Astrocyte (in vitro differentiated cells and primary cell): ENCODE measurements around the gene FAM98B. TPM values are rescaled to one million over a fixed set of nuclear protein-coding genes. Genes with fewer than 3 reads are reported as not detected.

ENCODE experiments used
- DNase-seq: peaks from one replicate; pipeline ENCODE4 v3.0.0-alpha.2; 2010; ENCODE audit warnings: low read depth
- FAIRE-seq: peaks from 2 replicates; lab custom pipeline; 2011; peaks lifted over from hg19 to GRCh38; lab: Jason Lieb, UNC
- H2AFZ ChIP-seq: 2 replicates; pipeline ENCODE4 v1.6.0; 2012; ENCODE audit warnings: low read depth, low read length, inconsistent platforms
- H3K27ac ChIP-seq: 2 replicates; pipeline ENCODE4 v1.5.1; 2011; ENCODE audit warnings: low read depth, low read length, inconsistent platforms
- H3K27me3 ChIP-seq: 2 replicates; pipeline ENCODE4 v1.6.0; 2011; ENCODE audit warnings: low read length, inconsistent platforms; ENCODE audit not compliant: insufficient read depth
- H3K36me3 ChIP-seq: 2 replicates; pipeline ENCODE4 v1.5.1; 2011; ENCODE audit warnings: low read length, inconsistent platforms; ENCODE audit not compliant: insufficient read depth
- H3K4me1 ChIP-seq: 2 replicates; pipeline ENCODE4 v1.5.1; 2011; ENCODE audit warnings: low read length, inconsistent platforms; ENCODE audit not compliant: insufficient read depth
- H3K4me2 ChIP-seq: 2 replicates; pipeline ENCODE4 v1.6.0; 2012; ENCODE audit warnings: low read length, inconsistent platforms
- H3K4me3 ChIP-seq: 2 replicates; pipeline ENCODE4 v1.5.1; 2011; ENCODE audit warnings: low read depth, mild to moderate bottlenecking, low read length, inconsistent platforms; ENCODE audit not compliant: insufficient read depth
- H3K79me2 ChIP-seq: 2 replicates; pipeline ENCODE4 v1.6.0; 2012; ENCODE audit warnings: mild to moderate bottlenecking, low read length, inconsistent platforms; ENCODE audit not compliant: insufficient read depth
- H3K9ac ChIP-seq: 2 replicates; pipeline ENCODE4 v1.6.0; 2012; ENCODE audit warnings: mild to moderate bottlenecking, low read length, inconsistent platforms
- H3K9me3 ChIP-seq: 2 replicates; pipeline ENCODE4 v1.5.1; 2012; ENCODE audit warnings: low read depth, mild to moderate bottlenecking, low read length, inconsistent platforms; ENCODE audit not compliant: insufficient read depth
- H4K20me1 ChIP-seq: 2 replicates; pipeline ENCODE4 v1.6.0; 2012; ENCODE audit warnings: low read length, inconsistent platforms; ENCODE audit not compliant: insufficient read depth
- H3K27ac Mint-ChIP-seq: one replicate; pipeline ENCODE4 v1.8.0; 2021; ENCODE audit warnings: mild to moderate bottlenecking, mixed read lengths; ENCODE audit not compliant: unreplicated experiment
- H3K27me3 Mint-ChIP-seq: one replicate; pipeline ENCODE4 v1.8.0; 2021; ENCODE audit warnings: low read depth, mixed read lengths; ENCODE audit not compliant: unreplicated experiment
- H3K36me3 Mint-ChIP-seq: one replicate; pipeline ENCODE4 v1.8.0; 2021; ENCODE audit warnings: low read depth, mixed read lengths; ENCODE audit not compliant: unreplicated experiment
- H3K4me1 Mint-ChIP-seq: one replicate; pipeline ENCODE4 v1.8.0; 2021; ENCODE audit warnings: low read depth, mixed read lengths; ENCODE audit not compliant: unreplicated experiment
- H3K4me3 Mint-ChIP-seq: one replicate; pipeline ENCODE4 v1.8.0; 2021; ENCODE audit warnings: mild to moderate bottlenecking, moderate library complexity, mixed read lengths; ENCODE audit not compliant: unreplicated experiment
- H3K9me3 Mint-ChIP-seq: one replicate; pipeline ENCODE4 v1.8.0; 2021; ENCODE audit warnings: mild to moderate bottlenecking, mixed read lengths; ENCODE audit not compliant: unreplicated experiment
- EZH2 ChIP-seq: IDR thresholded peaks from 2 replicates; pipeline ENCODE4 v1.6.1; 2012; ENCODE audit warnings: mild to moderate bottlenecking, low read length, inconsistent platforms; ENCODE audit not compliant: insufficient read depth
- total RNA-seq: library from RNA; stranded (reverse); gene quantifications from 2 replicates; pipeline ENCODE4 v1.2.1, GENCODE V29; 2021
- TF ChIP-seq, protein P1 (sequence below): IDR thresholded peaks from 2 replicates; pipeline ENCODE4 v1.5.1; 2011; ENCODE audit warnings: low read depth, mild to moderate bottlenecking, inconsistent platforms, low read length, moderate library complexity; ENCODE audit not compliant: insufficient read depth

The FAM98B gene
- total RNA-seq, 1 donor from 2014 or later: 21.6 TPM

DNA sequence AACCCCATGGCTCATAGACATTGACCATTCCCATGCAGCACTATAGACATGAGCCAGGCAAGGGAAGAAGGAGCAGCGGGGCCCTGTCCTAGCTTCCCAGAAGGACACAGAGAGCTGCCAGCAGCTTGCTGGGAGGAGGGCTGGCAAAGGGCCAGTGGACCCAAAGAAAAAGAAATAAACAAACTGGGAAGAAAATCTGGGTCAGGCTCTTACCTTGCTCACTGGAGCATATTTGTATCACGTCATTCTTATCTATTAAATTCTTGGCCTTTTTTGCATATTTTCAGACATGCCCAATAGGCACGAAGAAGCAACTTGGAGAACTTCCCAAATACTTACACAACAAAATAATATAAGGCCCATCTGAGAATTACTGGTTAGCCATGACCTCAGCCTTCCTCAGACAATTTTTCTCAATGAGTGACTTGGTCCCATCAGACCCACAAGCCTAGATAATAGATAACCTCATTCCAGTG, 82.3 kb downstream of the FAM98B start:
- no peaks in the 10 kb centered on the region for H3K27me3 Mint-ChIP-seq
- no peak overlapping the region for H3K4me2 ChIP-seq
- H3K4me3 Mint-ChIP-seq: no peak overlapping the region
- H3K79me2 ChIP-seq: no peaks in the 10 kb centered on the region
- H3K27ac ChIP-seq: peak overlapping the region; percentile 83
- H3K36me3 Mint-ChIP-seq: no peaks in the 10 kb centered on the region
- H3K4me1 Mint-ChIP-seq: peaks cover 16% of the 10 kb centered on the region
- no peaks in the 10 kb centered on the region for H4K20me1 ChIP-seq
- no peak overlapping the region for H3K9ac ChIP-seq
- no peak overlapping the region for H3K4me3 ChIP-seq
- no peak overlapping the region for H2AFZ ChIP-seq
- FAIRE-seq (peak; percentile 82), DNase-seq (peak; percentile 98)
- H3K27ac Mint-ChIP-seq: peak overlapping the region; percentile 53
- no peaks in the 10 kb centered on the region for H3K27me3 ChIP-seq
- TF ChIP-seq, protein P1, sequence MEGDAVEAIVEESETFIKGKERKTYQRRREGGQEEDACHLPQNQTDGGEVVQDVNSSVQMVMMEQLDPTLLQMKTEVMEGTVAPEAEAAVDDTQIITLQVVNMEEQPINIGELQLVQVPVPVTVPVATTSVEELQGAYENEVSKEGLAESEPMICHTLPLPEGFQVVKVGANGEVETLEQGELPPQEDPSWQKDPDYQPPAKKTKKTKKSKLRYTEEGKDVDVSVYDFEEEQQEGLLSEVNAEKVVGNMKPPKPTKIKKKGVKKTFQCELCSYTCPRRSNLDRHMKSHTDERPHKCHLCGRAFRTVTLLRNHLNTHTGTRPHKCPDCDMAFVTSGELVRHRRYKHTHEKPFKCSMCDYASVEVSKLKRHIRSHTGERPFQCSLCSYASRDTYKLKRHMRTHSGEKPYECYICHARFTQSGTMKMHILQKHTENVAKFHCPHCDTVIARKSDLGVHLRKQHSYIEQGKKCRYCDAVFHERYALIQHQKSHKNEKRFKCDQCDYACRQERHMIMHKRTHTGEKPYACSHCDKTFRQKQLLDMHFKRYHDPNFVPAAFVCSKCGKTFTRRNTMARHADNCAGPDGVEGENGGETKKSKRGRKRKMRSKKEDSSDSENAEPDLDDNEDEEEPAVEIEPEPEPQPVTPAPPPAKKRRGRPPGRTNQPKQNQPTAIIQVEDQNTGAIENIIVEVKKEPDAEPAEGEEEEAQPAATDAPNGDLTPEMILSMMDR: no peak
- no peak for TF ChIP-seq EZH2
- H3K4me1 ChIP-seq: peaks cover 14% of the 10 kb centered on the region
- H3K9me3 Mint-ChIP-seq: peaks cover 3% of the 10 kb centered on the region
- H3K9me3 ChIP-seq: no peaks in the 10 kb centered on the region
- no peaks in the 10 kb centered on the region for H3K36me3 ChIP-seq

Other genes starting within 250 kb of the FAM98B start
- 29.5 and 31.7 TPM in 2 replicates for gene SPRED1, start 201.3 kb upstream of the FAM98B start, total RNA-seq
- gene RASGRP1, start 110.7 kb downstream of the FAM98B start, total RNA-seq: 0.50 and 1.4 TPM in 2 replicates